Natural killer cell (primary cell): ENCODE measurements around the gene GDAP1L1. TPM values are rescaled to one million over a fixed set of nuclear protein-coding genes. Genes with fewer than 3 reads are reported as not detected.

Source experiments
- ATAC-seq, 3 donors: fragments of 150-1000 bp in 2 of 3; fragments of 200-7000 bp in 1 of 3; cut with Tn5 transposase; 1 replicate in 1 of 3; 2 replicates in 2 of 3; pipeline ENCODE4 v1.10.0; 2021; ENCODE audit warnings: mild to moderate bottlenecking in 2 of 3, moderate library complexity in 2 of 3
- DNase-seq, 2 donors: peaks; one replicate each; pipeline versions ENCODE4 v3.0.0 to v3.0.0-alpha.2; 2013 to 2021; ENCODE audit warnings: mixed read lengths in 1 of 2
- H3K27ac ChIP-seq: one replicate; pipeline ENCODE4 v1.5.1; 2013; ENCODE audit warnings: mild to moderate bottlenecking, low read length
- H3K27me3 ChIP-seq: one replicate; pipeline ENCODE4 v1.6.1; 2013; ENCODE audit warnings: low read length; ENCODE audit not compliant: control insufficient read depth, insufficient read depth
- H3K36me3 ChIP-seq: one replicate; pipeline ENCODE4 v1.6.1; 2013; ENCODE audit warnings: low read length; ENCODE audit not compliant: control insufficient read depth, insufficient read depth
- H3K4me1 ChIP-seq: one replicate; pipeline ENCODE4 v1.6.1; 2013; ENCODE audit warnings: low read length; ENCODE audit not compliant: control insufficient read depth, insufficient read depth
- H3K4me3 ChIP-seq: one replicate; pipeline ENCODE4 v1.5.1; 2013; ENCODE audit warnings: low read length
- H3K9me3 ChIP-seq: one replicate; pipeline ENCODE4 v1.6.1; 2013; ENCODE audit warnings: low read length; ENCODE audit not compliant: control insufficient read depth, insufficient read depth
- H3K27ac Mint-ChIP-seq, 2 donors: one replicate each; pipeline ENCODE4 v1.8.0; 2022; ENCODE audit warnings: mild to moderate bottlenecking in 2 of 2, mixed read lengths in 2 of 2, moderate library complexity in 1 of 2
- H3K27me3 Mint-ChIP-seq, 2 donors: one replicate each; pipeline ENCODE4 v1.8.0; 2022; ENCODE audit warnings: low read depth in 2 of 2, mixed read lengths in 2 of 2
- H3K36me3 Mint-ChIP-seq: one replicate; pipeline ENCODE4 v1.8.0; 2022; ENCODE audit warnings: mixed read lengths
- H3K4me1 Mint-ChIP-seq, 2 donors: one replicate each; pipeline ENCODE4 v1.8.0; 2022; ENCODE audit warnings: mixed read lengths in 2 of 2
- H3K4me3 Mint-ChIP-seq: one replicate; pipeline ENCODE4 v1.8.0; 2022; ENCODE audit warnings: mild to moderate bottlenecking, moderate library complexity, mixed read lengths
- H3K9me3 Mint-ChIP-seq, 2 donors: one replicate each; pipeline ENCODE4 v1.8.0; 2022; ENCODE audit warnings: mixed read lengths in 2 of 2
- CTCF ChIP-seq: fragments of 200-600 bp; IDR thresholded peaks from one replicate; pipeline ENCODE4 v1.8.0; 2022; ENCODE audit warnings: antibody characterized with exemption
- WGBS: methylation state at CpG from one replicate; pipeline ENCODE4 v1.1.7; 2013; ENCODE audit warnings: missing lambda C conversion rate; ENCODE audit not compliant: insufficient coverage; 5-methylcytosine and 5-hydroxymethylcytosine counted together
- intact Hi-C: fragments of 100-400 bp; cut with micrococcal nuclease; formaldehyde crosslinking; loops from one replicate; pipeline ENCODE4 v1.14.2; 2022
- total RNA-seq, 4 donors: library from RNA; stranded (reverse); fragments of 120-200 nt in 1 of 4; gene quantifications; one replicate each; pipeline versions ENCODE4 v1.2.3 to v1.2.4, GENCODE V29; 2013 to 2022

GDAP1L1 gene
- total RNA-seq, 3 donors from 2014 or later (not counting 1 experiment from before 2014, with no cell fraction given) = not detected

- H3K4me1 ChIP-seq = no peaks in the 10 kb centered on the region
- intact Hi-C loops = no loop called here
- H3K4me1 Mint-ChIP-seq = no peaks in the 10 kb centered on the region
- H3K27ac ChIP-seq = no peak overlapping the region
- H3K4me3 Mint-ChIP-seq = no peak overlapping the region
- no peak overlapping the region for H3K4me3 ChIP-seq
- no peak overlapping the region for H3K27ac Mint-ChIP-seq
- no peaks in the 10 kb centered on the region for H3K9me3 Mint-ChIP-seq
- DNase-seq = peak in 1 of 2 donors; percentile 44
- no peak for ATAC-seq
- no peaks in the 10 kb centered on the region for H3K27me3 ChIP-seq
- no peak for TF ChIP-seq CTCF
- 89% methylated on average over 14 of the region's 14 CpGs for WGBS
- H3K9me3 ChIP-seq = no peaks in the 10 kb centered on the region
- H3K36me3 Mint-ChIP-seq = no peaks in the 10 kb centered on the region
- H3K36me3 ChIP-seq = no peaks in the 10 kb centered on the region
- no peaks in the 10 kb centered on the region for H3K27me3 Mint-ChIP-seq
Observed at GRCh38 chr20:44271915-44272663, 25.0 kb downstream of the GDAP1L1 start.

- no peak overlapping the region for H3K27ac Mint-ChIP-seq
- ATAC-seq = no peak
- 87% methylated on average over 9 of the region's 10 CpGs for WGBS
- Histone ChIP-seq H3K36me3 (no peaks in the 10 kb centered on the region), H3K4me3 (no peak overlapping the region), H3K4me1 (no peaks in the 10 kb centered on the region), H3K9me3 (no peaks in the 10 kb centered on the region), H3K27ac (no peak overlapping the region), H3K27me3 (no peaks in the 10 kb centered on the region)
- no peaks in the 10 kb centered on the region for H3K4me1 Mint-ChIP-seq
- intact Hi-C loops = no loop called here
- H3K9me3 Mint-ChIP-seq = no peaks in the 10 kb centered on the region
- H3K4me3 Mint-ChIP-seq = no peak overlapping the region
- DNase-seq = no peak
- no peak for TF ChIP-seq CTCF
- H3K27me3 Mint-ChIP-seq = no peaks in the 10 kb centered on the region
- no peaks in the 10 kb centered on the region for H3K36me3 Mint-ChIP-seq
Observed at GRCh38 chr20:44273231-44274215, 26.4 kb downstream of the GDAP1L1 start.

- Mint-ChIP-seq H3K4me1 (no peaks in the 10 kb centered on the region), H3K36me3 (no peaks in the 10 kb centered on the region), H3K27ac (no peak overlapping the region), H3K4me3 (no peak overlapping the region), H3K9me3 (no peaks in the 10 kb centered on the region), H3K27me3 (no peaks in the 10 kb centered on the region)
- intact Hi-C loops = no loop called here
- Histone ChIP-seq H3K9me3 (no peaks in the 10 kb centered on the region), H3K4me1 (no peaks in the 10 kb centered on the region), H3K27ac (no peak overlapping the region), H3K27me3 (no peaks in the 10 kb centered on the region), H3K4me3 (no peak overlapping the region), H3K36me3 (no peaks in the 10 kb centered on the region)
- TF ChIP-seq CTCF = no peak
- 90% methylated on average over 11 of the region's 11 CpGs for WGBS
- DNase-seq = no peak
- no peak for ATAC-seq
Observed at GRCh38 chr20:44274303-44275017, 27.4 kb downstream of the GDAP1L1 start.
